PFSK-1 (cell line): ENCODE data around the gene SSH2.

Source experiments
- FOXP2 ChIP-seq: optimal IDR thresholded peaks from 2 replicates; pipeline ENCODE3; 2011; ENCODE audit warnings: borderline replicate concordance, control low read depth, inconsistent platforms; ENCODE audit not compliant: insufficient read depth; ENCODE audit errors: extremely low read length, extremely low read depth
- POLR2AphosphoS5 ChIP-seq: IDR thresholded peaks from 2 replicates; pipeline ENCODE4 v1.6.1; 2012; ENCODE audit warnings: low read depth, mild to moderate bottlenecking, control low read depth, low read length, moderate library complexity
- SIN3A ChIP-seq: IDR thresholded peaks from 2 replicates; pipeline ENCODE4 v1.6.1; 2012; ENCODE audit warnings: mild to moderate bottlenecking, low read length, moderate library complexity, borderline replicate concordance; ENCODE audit not compliant: insufficient read depth
- TAF1 ChIP-seq: IDR thresholded peaks from 2 replicates; pipeline ENCODE4 v1.6.1; 2012; ENCODE audit warnings: low read length, control low read depth, borderline replicate concordance; ENCODE audit not compliant: insufficient read depth
- TF ChIP-seq, protein P1 (sequence below), 2 experiments: IDR thresholded peaks; 2 replicates each; pipeline versions ENCODE4 v1.6.1 to v1.8.0; 2011 to 2012; ENCODE audit warnings: low read depth in 2 of 2, low read length in 2 of 2, control low read depth in 1 of 2, inconsistent platforms in 1 of 2, mild to moderate bottlenecking in 1 of 2, moderate library complexity in 1 of 2; ENCODE audit not compliant: insufficient read depth in 1 of 2

SSH2 gene

GRCh38 chr17:29757788-29758187 lies 172.2 kb downstream of the SSH2 start:
- TF ChIP-seq SIN3A (no peak), POLR2AphosphoS5 (no peak)
- TF ChIP-seq, protein P1, sequence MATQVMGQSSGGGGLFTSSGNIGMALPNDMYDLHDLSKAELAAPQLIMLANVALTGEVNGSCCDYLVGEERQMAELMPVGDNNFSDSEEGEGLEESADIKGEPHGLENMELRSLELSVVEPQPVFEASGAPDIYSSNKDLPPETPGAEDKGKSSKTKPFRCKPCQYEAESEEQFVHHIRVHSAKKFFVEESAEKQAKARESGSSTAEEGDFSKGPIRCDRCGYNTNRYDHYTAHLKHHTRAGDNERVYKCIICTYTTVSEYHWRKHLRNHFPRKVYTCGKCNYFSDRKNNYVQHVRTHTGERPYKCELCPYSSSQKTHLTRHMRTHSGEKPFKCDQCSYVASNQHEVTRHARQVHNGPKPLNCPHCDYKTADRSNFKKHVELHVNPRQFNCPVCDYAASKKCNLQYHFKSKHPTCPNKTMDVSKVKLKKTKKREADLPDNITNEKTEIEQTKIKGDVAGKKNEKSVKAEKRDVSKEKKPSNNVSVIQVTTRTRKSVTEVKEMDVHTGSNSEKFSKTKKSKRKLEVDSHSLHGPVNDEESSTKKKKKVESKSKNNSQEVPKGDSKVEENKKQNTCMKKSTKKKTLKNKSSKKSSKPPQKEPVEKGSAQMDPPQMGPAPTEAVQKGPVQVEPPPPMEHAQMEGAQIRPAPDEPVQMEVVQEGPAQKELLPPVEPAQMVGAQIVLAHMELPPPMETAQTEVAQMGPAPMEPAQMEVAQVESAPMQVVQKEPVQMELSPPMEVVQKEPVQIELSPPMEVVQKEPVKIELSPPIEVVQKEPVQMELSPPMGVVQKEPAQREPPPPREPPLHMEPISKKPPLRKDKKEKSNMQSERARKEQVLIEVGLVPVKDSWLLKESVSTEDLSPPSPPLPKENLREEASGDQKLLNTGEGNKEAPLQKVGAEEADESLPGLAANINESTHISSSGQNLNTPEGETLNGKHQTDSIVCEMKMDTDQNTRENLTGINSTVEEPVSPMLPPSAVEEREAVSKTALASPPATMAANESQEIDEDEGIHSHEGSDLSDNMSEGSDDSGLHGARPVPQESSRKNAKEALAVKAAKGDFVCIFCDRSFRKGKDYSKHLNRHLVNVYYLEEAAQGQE (IDR thresholded peaks at IDR 0.05; ENCODE audit: insufficient read depth in 1 of 2, low read depth in 2 of 2, low read length in 2 of 2), result no peak

- no peak for TF ChIP-seq SIN3A
Observed at GRCh38 chr17:29753845-29754439, 176.1 kb downstream of the SSH2 start.

GRCh38 chr17:29749045-29749825 lies 180.8 kb downstream of the SSH2 start:
- no peak for TF ChIP-seq TAF1
- TF ChIP-seq SIN3A, result no peak

DNA sequence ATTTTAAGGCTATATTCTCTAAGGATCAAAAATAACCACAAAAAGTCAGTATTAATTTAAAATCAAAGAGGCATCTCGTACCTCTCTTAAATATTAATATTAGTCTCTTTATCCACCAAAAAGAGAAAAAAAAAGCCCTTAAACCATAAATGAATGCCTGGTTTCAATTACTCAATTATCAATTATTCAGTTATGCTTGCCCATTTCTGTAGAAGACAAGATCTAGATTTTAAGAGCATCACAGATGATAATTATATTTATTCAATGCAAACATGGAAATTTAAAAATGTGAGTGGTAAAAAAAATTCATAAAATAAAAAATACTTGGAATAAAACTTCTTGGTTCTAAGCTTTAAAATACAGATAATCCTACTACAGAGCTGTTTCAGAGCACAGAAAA lies 181.6 kb downstream of the SSH2 start:
- TF ChIP-seq FOXP2, result no peak
- TF ChIP-seq, protein P1 (IDR thresholded peaks at IDR 0.05; ENCODE audit: insufficient read depth in 1 of 2, low read depth in 2 of 2, low read length in 2 of 2), result no peak
- no peak for TF ChIP-seq TAF1
- TF ChIP-seq SIN3A, result no peak

DNA sequence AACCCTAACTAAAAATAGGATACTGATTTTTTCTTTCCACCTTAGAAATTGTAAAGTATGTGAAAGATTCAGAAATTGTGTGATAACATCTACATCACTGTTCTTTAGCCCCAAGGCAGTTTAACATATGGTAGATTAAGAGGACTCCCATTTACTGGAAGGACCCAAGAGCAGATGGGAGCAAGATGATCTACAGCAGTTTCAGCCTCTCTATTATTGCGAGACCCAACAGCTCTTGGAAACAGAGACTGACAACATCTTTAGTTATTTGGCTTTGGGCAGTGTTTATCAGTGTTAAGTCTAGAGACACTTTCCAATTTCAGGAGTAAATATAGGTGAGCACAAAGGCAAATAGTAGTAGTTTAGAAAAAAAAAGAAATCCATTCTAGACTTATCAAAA lies 182.4 kb downstream of the SSH2 start:
- TF ChIP-seq TAF1 (no peak), POLR2AphosphoS5 (no peak), FOXP2 (no peak), SIN3A (no peak)
- TF ChIP-seq, protein P1 (IDR thresholded peaks at IDR 0.05; ENCODE audit: insufficient read depth in 1 of 2, low read depth in 2 of 2, low read length in 2 of 2), result no peak

GRCh38 chr17:29746669-29747068 lies 183.4 kb downstream of the SSH2 start:
- TF ChIP-seq FOXP2, result no peak
- no peak for TF ChIP-seq POLR2AphosphoS5
- TF ChIP-seq, protein P1 (IDR thresholded peaks at IDR 0.05; ENCODE audit: insufficient read depth in 1 of 2, low read depth in 2 of 2, low read length in 2 of 2), result no peak
- TF ChIP-seq SIN3A, result no peak
- TF ChIP-seq TAF1, result no peak
